GM18858 (cell line): Measurements from ENCODE around the gene PNPLA3.

Source experiments
- ATAC-seq: cut with Tn5 transposase; IDR thresholded peaks from one replicate; pipeline ENCODE4 v1.9.1; 2021; ENCODE audit not compliant: unreplicated experiment

The PNPLA3 gene

DNA sequence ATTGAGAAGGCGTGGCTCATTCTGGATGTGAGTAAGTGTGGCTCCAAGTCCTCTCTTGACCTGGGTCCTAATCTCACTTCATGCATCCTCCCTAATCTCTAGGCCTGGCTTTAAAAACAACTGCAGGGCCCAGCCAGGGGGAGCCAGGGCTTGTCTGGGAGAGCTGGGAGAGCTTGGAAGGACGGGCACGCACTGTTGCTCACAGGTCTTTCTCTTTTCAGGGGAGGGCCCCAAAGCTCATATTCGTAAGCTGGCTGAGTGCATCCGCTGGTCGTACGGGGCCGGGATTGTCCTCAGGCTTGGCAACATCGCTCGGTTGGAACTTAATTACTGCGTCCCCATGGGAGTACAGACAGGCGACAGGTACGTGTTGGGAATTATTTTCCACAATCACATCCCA, 66.4 kb downstream of the PNPLA3 start:
- no peak for ATAC-seq

DNA sequence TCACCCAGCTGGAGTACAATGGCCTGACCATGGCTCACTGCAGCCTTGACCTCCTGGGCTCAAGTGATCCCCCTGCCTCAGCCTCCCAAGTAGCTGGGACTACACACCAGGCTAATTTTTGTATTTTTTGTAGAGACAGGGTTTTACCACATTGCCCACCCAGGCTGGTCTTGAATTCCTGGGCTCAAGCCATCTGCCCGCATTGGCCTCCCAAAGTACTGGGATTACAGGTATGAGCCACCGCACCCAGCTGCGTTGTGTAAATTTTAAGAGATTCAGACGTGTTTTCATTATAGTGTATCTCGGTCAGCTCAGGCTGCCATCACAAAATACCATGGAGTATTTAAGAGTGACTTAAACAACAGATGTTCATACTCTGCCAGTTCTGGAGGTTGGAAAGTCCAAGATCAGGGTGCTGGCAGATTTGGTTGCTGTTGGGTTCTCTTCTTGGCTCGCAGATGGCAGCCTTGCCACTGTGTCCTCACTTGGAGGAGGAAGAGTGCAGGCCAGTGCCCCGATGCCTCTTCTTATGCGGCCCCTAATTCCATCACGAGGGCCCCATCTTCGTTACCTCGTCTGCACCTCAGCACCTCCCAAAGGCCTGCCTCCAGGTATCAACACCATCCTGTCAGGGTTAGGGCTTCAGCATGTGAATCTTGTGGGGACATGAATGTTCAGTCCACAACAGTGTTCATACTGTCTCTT, 67.9 kb downstream of the PNPLA3 start:
- no peak for ATAC-seq

DNA sequence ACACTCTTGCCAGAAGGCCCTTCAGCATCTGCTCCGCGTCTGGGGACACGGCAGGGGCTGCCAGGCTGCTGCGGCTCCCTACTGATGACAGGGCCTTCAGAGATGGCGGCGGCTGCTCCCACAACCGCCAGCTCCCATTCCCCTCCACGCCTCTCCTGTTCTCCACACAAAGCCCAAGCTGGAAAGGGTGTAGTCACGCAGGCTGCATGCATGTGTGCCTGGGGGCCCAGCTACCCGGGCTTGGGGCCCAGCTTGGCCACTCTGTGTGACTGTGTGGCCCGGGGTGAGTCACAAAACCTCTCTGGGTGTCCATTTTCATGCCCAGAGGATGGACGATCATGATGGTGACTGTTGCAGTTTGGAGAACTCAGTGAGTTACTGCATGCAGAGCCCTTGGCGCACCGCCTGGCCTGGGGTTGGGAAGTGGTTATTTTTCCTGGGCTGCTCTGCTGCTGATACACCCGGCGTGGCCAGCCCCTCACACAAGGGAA, 68.8 kb downstream of the PNPLA3 start:
- no peak for ATAC-seq

DNA sequence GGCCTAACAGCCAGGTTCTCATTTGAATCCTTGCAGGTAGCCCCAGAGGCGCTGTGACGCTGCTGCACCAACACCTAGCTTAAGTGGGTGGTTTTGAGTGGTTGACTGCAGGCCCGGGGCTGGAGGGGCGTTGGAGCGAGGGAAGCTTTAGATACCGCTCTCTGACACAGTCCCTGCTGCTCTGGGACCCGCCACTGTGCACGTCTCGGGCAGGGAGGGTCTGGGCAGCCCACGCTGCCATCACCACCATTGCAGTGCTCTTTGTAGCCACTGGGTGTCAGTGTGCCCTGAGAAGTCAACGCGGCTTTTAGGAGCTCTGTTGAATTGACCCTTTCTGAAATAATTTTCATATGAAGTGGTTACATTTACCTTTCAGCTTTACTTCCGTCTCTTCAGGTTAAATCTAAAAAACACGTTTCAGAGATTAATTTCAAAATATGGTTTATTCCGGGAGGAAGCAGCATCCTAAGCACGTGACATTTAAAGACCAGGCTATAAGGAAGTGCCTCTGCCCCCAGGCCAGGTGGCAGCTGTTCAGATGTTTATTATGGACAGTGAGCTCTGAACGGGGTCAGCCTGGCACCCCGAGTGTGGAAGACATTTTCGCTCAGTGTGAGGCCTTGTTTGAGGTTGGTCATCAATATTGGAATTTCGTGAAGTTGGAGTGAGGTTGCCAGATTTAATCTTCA, 69.6 kb downstream of the PNPLA3 start:
- ATAC-seq, result no peak

DNA sequence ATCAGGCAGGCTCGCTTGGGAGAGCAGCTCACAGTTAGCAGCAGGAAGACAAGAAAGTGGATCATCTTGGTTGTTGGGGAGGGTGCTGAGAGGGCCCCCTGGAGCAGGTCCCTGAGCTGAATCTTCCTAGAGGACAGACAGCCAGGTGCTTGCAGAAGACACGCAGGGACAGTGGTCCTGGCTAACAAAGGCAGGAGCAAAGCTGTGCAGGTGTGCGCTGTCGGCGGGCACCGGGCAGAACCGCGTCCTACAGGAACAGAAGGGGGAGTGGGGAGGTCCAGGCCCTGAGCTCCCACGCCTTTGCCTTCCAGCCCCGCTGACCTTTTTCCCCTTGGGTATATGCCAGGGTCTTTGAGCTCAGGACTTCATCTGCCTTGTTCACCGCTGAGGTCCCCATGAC, 70.4 kb downstream of the PNPLA3 start:
- ATAC-seq, result no peak

DNA sequence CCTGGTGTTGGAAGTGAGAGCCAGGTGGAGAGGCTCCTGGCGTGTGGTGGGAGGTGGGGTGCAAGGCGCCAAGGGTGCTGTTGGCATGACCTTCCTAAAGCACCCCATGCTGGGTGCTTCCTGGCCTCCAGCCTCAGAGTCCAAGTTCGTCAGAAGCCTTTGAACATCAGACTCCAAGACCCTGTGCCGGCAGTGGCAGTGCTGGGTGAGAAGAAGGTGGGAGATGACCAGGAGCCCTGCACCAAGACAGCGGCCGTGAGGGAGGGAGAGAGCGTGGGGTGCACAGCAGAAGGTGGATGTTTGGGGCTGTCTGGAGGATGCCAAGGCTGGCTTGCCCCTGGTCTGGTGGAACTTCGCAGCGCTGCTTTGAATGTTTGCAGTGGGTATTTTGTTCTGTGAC, 70.8 kb downstream of the PNPLA3 start:
- no peak for ATAC-seq

DNA sequence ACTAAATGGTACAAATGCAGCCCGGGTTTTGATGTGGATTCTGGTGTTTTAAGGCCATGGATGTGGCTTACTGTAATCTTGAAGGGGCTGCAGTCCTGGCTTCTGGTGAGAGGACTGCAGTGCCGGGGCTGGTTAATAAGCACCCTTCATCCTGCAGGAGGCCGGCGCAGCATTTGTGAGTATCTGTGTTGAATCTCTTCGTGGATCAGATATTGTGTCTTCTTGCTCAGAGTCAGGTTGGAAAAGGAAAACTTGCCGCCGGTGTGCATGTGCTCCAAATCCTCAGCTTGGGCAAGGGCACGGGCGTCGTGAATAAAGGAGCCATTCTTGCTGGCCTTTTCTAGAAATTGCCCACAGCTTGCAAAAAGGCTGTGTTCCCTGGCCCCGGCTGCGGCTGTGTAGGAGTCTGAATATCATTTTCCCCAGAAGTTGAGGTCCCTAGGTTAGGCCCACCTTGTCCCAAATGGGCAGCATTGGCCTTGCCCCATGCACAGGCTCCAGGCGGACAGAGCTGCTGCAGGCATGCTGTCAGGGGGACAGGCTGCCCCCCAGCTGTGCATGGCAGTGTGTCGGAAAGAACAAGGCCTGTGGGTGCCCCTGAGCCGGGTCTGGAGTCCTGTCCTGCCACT, 71.6 kb downstream of the PNPLA3 start:
- no peak for ATAC-seq

DNA sequence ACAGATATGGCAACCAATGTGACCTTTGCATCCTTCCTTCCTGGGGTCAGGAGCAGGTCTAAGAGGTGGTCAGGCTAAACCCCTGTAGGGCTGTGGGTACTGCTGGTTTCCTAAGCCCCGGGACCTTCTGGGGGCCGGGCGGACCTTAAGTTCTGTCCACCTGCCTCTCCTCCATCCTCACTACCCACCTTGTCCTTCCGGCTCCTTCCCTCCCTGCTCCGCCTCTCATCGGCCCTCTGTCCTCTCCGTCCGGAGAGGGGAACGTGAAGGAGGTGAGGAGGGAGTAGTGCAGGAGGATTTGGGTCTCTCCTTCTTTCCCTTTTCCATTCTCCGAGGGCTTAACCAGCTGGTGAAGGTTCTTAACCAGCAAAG, 72.2 kb downstream of the PNPLA3 start:
- no peak for ATAC-seq

DNA sequence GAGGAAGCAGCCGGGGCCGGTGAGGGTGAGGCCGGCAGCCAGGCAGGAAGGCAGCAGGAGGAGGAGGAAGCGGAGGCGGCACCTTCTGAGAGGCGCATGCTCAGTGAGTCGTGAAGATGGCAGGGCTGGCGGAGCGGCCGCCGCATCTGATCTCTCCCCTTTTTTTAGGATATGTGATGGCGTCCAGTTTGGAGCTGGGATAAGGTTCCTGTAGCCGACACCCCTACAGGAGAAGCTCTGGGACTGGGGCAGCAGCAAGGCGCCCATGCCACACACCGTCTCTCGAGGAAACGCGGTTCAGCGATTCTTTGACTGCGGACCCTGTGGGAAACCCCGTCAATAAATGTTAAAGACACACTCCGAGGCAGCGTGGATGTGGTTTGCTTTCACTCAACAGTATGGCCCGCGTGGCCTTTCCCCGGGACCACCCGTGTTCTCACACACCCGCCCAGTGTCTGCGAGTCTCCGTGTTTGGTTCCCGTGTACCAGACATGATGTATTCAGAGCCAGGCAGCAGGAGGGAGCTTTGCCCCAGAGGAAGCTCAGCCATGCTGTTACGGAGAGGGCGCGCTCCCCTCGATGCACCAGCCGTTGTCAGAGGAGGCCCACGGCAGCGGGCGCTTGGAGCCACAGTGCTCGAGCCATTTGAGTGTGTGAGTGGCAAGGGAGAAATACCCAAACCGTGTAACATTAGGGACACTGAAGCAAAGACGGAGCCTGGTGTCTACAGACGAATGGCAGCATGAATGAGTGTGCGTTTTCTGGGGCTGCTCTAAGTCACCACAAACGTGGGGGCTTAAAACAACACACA, 72.8 kb downstream of the PNPLA3 start:
- ATAC-seq, result no peak

DNA sequence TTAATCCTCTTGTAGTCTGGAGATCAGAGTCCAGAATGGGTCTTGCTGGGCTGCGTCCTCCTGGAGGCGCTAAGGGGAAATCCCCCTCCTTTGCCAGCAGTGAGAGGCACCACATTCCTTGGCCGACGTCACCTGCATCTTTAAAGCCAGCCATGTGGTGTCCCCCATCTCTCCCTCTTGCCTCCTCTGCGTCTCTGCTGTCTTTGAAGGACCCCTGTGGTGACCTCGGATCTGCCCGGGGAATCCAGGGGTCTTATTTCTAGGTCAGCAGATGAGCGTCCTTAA, 73.3 kb downstream of the PNPLA3 start:
- ATAC-seq, result no peak
